Amygdala (tissue), 56 donors: ENCODE data around the gene ZC3H4.
"Not testable (repeated sequence)": the region's sequence is repeated elsewhere in the genome, so short reads cannot be mapped to it uniquely, and the experiment has no call there.

Experiments used
- DNase-seq, 56 donors: peaks; one replicate each; lab custom pipeline; 2025; lab: John Stamatoyannopoulos, UW

ZC3H4 gene

DNA sequence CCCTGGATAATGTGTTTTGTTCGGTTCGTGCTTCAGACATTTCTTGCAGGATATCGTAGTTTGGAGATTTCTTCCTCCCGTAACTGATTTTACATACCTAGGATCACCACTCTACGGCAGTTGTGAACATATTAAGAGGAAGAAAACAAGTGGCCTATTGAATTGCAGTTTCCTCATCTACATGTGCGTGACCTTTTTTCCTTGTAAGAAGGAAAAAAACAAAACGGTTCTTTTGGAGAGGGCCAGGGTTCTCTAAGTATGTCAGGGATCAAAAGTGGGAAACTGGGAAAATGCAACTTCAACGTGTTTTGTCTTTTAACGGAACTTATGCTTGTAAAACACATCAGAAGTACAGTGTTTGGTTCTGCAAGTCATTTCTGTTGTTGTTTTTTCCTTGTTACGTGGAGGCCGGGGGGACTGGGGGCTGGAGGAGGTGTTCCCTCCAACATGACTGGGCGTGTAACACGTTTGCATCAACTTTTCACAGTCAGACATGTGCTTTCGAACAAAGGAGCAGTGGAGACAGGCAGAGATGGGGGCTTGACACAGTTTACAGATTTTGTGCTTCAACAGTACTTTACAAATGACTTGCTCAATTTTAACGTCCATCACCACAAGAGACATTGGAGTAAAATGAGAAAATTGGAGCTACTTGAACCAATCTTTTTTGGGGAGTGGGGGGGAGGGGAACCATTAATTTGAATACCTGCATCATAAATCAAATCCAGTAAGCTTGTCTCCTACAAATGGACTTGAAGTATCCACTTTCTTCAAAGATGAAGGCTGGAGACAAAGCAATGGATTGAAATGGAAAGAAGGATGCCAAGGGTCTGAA is 3.8 kb downstream of the ZC3H4 start:
- peak in 8 of 56 donors; percentile 7 to 48 (median 14) for DNase-seq

DNA sequence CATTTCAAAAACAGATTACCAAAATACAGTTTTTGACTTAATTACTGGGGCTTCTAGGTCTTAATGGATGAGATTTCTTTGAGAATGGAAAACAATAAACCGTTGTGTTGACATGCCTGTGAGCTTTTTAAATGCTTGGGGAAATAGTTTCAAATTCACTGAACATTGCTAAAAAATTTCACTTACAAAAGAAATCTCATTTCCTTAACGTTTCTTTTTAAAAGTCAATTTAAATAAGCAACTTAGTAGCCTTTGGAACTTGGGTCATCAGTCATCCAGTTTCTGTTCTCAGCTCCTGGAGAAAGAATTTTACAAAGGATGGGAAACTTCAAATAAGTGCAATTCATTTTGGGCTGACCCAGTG is 4.4 kb downstream of the ZC3H4 start:
- no peak for DNase-seq

DNA sequence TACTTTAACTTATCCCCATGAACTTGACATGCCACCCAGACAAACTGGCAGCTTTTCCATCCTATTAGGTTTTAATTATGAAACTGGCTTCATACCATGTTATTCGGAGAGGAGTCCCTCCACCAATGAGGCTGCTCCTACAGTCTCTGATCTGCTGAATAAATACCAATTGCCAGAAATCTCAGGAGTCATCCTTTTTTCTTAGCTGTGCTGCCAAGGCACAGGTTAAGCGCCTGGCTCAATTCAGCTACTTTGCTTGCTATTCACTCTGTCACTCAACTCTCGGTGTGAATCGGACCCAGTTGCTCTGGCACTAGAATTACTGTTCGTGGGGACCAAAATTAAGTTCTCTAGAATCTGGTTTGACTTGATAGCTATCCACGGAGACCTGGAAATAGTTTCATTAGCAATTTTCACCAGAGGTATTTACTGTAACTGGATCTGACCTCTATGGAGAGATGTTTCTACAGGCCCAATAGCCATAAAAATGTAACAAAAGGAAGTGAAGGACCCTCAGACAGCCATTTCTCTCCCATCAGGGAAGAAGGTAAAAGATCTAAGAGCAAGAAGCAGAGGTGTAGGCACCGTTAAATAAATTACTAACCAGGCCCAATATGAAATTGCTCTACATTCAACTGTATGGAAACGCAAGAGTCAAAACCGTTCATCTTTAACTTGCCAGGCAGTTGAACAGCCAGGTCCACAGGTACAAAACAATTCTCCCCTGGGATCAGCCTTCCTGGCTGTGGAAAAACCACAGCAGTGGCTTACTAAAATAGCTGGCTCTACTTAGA is 5.4 kb downstream of the ZC3H4 start:
- peak in 6 of 56 donors; percentile 4 to 38 (median 22) for DNase-seq

GRCh38 chr19:47107202-47107952 is 6.2 kb downstream of the ZC3H4 start:
- DNase-seq, result peak in 7 of 56 donors; percentile 8 to 38 (median 17)

DNA sequence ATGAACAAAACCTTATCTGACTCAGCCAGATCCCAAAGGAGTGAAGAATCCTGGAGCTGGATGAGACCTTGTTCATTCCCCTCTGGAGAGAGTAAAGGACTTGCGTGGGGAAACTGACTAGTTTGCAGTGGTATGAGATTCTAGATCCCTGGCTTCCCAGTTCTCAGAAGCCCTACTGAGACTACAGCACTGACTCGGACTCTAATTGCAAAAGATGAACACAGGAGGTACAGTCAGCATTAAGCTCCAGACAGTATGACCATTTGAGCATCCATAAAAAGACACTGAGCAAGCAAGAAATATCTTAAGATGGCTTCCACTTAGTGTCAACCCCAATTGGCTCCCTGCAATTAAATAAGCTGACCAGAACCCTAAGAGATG is 6.8 kb downstream of the ZC3H4 start:
- peak in 1 of 56 donors; percentile 3 for DNase-seq

DNA sequence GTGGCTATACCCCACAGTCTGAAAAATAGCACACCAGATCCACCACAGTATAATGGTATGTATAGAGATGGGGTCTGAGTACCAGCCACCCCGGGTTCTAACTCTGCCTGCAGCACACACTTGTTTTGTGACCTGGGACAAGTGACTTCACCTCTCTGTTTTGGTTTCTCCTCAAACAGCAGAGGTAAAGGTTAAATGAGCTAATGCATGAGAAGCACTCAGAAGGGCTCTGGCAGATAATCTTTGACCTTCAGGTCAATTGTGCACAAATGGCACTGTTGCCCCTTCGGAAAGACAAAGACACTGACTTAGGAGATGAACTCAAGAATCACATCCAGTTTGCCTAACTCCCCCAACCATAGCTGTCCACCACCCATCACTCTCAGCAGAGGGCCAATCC is 7.7 kb downstream of the ZC3H4 start:
- DNase-seq, result no peak

GRCh38 chr19:47104680-47105079 is 8.9 kb downstream of the ZC3H4 start:
- DNase-seq, result no peak

DNA sequence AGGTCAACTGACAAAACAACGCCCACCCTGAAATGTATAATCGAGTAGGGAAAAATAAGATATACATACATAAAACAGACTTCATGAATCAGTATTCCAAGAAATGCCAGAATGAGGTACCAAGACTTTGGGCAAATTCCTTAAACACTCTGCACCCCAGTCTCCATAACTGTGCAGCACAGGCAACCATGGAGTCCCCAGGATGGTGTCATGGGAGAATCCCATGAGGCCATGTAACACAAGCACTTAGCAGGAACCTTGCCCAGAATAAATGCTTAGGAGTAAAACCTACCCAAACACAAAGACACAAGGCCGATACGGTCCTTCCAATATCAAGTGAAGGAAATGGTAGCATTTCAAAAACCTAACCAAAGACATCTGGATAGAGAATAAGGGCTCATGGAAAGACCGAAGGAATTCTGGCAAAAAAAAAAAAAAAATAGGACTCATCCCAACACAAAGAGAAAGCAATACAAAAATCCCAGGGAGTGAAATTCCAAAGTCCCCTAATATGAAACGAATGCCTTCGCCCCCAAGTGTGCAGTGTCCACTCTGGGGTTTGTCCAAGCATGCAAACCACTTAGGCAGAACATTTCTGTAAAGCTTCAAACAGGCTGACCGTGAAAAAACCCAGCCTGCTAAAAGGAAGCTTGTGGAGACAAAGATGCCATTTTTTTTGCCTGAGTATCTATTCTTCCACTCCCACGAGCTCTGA is 11.1 kb downstream of the ZC3H4 start:
- DNase-seq, result no peak

GRCh38 chr19:47101116-47101515 is 12.5 kb downstream of the ZC3H4 start:
- not testable (repeated sequence) for DNase-seq

GRCh38 chr19:47100290-47100689 is 13.3 kb downstream of the ZC3H4 start:
- DNase-seq, result no peak

- DNase-seq, result peak in 4 of 56 donors; percentile 10 to 36 (median 15)
Measured at GRCh38 chr19:47099576-47100050, 14.0 kb downstream of the ZC3H4 start.

GRCh38 chr19:47098608-47099007 is 15.0 kb downstream of the ZC3H4 start:
- DNase-seq, result no peak

DNA sequence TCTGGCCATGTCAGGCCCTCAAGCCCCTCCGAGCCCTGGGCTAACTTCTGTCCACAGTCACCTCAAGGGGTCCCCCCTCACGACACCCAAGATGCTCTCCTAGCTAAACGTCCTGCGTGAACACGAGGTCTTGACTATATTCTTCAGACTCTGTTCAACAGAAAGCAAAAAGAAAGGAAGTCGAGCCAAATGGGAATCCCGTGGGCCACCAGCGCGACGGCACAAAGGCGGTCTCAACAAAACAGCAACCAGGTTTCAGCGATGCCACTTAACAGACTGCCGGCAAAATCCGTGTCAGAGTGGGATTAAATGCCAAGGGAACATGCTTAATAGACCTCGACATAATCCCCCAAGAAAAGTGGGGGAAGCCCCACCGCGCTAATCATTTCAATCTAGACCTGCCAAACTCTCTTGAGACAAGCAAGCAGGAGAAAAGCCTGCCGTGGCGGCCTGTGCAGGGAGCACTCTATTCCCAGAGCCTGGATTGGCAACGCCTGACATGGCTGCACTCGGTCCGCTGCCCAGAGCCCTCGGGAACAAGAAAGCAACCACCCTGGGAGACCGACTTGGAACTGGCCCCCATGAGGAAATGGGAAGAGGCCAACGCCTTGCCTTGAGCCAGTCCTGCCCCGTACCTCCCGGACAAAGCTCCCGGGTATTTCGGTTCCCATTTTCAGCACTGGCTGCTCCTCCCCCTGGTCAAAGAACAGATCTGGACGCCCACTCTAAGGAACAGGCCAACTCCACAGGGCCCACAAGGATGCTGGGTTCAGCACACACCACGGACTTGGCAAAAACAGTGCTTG is 16.0 kb downstream of the ZC3H4 start:
- peak in 49 of 56 donors; percentile 18 to 86 (median 61) for DNase-seq

GRCh38 chr19:47096721-47097120 is 16.9 kb downstream of the ZC3H4 start:
- no peak for DNase-seq

- peak in 1 of 56 donors; percentile 15 for DNase-seq
Measured at GRCh38 chr19:47096100-47096704, 17.4 kb downstream of the ZC3H4 start.

DNA sequence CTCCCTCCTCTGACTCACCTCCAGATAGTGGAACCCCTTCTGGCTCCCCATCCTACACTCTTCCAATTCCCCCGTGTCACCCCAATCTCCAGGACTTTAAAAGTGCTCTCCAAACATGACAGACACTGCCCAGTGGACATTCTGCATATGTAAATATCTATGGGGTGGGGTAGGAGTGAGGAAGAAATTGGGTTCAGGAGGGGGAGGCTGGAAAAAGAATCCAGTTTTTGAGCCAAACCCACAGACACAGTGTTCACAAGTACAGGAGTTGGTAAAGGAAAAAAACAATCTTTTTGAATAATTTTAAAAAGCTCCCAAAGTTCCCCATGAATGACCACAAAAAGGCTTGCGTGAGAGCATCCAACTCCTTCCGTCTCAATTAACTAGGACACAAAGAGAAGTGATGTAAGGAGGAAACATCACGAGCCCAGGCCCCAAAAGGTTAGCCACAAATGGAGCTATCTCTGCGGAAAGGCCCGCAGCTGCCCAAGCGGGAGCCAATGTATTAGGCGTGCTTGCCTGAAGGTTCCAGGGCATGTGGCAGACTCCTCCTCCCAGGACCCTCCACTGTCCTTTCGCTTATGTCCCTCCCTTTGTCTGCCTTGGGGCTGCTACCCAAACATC is 18.0 kb downstream of the ZC3H4 start:
- peak in 2 of 56 donors; percentile 16 to 23 for DNase-seq

GRCh38 chr19:47094557-47095475 is 18.8 kb downstream of the ZC3H4 start:
- DNase-seq, result no peak
